Hepatocyte (in vitro differentiated cells): ENCODE results near the gene EFCAB6.

Source experiments
- EZH2 ChIP-seq: fragments of 200-600 bp; sonication (generic); IDR thresholded peaks from 2 replicates; pipeline ENCODE4 v1.6.1; 2016; ENCODE audit warnings: antibody characterized with exemption, mild to moderate bottlenecking, borderline replicate concordance
- TF ChIP-seq, protein P1 (sequence below): fragments of 200-600 bp; sonication (generic); IDR thresholded peaks from 2 replicates; pipeline ENCODE4 v1.5.1; 2016; ENCODE audit warnings: antibody characterized with exemption, mild to moderate bottlenecking; ENCODE audit not compliant: poor library complexity

DNA sequence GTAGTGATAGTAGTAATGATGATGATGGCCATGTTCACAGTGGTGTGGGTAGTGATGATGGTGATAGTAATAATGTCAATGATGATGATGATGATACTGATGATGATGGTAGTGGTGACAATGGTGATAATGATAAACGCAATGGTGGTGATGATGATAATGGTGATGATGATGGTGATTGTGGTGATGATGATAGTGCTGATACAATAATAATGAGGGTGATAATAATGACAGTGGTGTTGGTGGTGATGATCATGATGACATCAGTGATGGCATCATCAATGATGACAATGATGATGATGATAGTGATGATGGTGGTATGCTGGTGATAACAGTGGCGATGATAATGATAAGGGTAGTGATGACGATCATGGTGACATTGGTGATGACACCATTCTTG is 308.0 kb downstream of the EFCAB6 start:
- TF ChIP-seq, protein P1, sequence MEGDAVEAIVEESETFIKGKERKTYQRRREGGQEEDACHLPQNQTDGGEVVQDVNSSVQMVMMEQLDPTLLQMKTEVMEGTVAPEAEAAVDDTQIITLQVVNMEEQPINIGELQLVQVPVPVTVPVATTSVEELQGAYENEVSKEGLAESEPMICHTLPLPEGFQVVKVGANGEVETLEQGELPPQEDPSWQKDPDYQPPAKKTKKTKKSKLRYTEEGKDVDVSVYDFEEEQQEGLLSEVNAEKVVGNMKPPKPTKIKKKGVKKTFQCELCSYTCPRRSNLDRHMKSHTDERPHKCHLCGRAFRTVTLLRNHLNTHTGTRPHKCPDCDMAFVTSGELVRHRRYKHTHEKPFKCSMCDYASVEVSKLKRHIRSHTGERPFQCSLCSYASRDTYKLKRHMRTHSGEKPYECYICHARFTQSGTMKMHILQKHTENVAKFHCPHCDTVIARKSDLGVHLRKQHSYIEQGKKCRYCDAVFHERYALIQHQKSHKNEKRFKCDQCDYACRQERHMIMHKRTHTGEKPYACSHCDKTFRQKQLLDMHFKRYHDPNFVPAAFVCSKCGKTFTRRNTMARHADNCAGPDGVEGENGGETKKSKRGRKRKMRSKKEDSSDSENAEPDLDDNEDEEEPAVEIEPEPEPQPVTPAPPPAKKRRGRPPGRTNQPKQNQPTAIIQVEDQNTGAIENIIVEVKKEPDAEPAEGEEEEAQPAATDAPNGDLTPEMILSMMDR: no peak
- no peak for TF ChIP-seq EZH2
